ENCODE results near the gene HOXD12.

HOXD12 gene

DNA sequence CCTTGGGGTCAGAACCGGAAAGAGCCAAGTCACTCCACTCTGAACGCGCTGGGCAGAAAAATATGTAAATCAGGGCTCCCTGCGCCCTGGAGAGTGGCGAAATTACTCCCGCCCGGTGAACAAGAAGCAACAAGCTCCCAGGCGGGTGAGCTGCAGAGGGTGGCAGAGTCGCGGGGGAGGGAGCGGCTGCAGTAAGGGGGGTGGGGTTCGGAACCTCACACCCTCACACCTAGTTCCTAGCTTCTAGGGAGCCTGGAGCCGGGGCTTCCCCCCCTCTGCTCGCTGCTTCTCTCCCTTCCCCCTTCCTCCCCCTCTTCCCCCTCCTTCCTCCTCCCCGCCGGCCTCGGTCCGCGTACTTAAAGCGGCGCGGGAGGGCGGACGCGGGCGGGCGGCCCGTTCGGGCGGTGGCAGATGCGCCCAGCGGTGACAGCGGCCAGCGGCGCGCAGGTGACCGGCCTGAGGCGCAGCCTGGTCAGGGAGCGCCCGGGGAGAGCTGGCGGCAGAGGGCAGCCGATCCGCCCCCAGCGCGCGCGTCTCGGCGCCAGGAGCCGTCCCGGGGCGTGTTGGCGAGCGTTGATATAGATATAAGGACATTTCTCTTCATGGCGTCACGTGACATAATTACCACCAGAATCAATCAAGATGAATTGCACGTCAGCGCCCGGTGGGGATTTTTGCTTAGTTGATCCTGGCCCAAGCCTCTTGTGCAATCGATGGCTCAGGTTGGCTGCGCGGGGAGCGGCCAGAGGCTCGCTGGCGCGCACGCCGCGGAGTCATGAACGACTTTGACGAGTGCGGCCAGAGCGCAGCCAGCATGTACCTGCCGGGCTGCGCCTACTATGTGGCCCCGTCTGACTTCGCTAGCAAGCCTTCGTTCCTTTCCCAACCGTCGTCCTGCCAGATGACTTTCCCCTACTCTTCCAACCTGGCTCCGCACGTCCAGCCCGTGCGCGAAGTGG lies 7.3 kb downstream of the HOXD12 start, which contains the start of gene HOXD11:
Gene HOXD11, plus strand, starts transcription at position 700 of the 959 bp plus-strand sequence. Its CDS starts 76 bp downstream, at position 776.
- peak; percentile 46 to 51 (median 49) for DNase-seq

DNA sequence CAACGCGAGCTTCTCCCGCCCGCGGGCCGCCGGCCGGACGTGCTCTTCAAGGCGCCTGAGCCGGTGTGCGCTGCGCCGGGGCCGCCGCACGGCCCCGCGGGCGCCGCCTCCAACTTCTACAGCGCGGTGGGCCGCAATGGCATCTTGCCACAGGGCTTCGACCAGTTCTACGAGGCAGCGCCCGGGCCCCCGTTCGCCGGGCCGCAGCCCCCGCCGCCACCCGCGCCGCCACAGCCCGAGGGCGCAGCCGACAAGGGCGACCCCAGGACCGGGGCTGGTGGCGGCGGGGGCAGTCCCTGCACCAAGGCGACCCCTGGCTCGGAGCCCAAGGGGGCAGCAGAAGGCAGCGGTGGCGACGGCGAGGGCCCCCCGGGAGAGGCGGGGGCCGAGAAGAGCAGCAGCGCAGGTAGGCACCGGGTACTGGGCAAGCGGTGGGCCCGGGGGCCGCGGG lies 8.2 kb downstream of the HOXD12 start:
- DNase-seq, result peak in 1 of 3 donors; percentile 38

DNA sequence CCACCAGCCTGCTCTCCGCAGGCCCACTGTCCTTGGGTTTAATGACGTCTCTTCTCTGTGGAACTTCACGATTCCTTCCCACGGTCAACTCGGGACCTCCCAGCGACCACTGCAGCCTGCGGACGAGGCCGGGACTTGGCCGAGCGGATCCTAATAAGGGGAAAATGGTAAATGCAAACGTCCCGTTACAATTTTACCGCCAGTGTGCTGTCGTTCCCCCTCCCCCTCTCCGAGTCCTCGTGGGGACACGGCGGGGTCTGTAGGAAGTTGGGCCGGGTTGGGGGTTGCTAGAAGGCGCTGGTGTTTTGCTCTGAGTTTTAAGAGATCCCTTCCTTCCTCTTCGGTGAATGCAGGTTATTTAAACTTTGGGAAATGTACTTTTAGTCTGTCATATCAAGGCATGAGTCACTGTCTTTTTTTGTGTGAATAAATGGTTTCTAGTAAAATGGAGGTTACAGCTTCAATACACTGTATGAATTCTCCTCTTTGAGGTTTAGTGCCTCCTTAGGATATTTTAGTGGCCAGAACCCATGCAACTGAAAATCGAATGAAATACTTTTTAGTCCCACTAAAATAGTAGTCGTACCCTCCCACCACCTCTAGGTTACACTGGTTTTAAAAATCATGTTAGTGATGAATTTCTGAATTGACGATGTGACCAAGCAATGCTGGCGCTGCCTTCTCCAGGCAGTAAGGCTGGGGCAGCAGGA lies 9.8 kb downstream of the HOXD12 start:
- no peak for DNase-seq

DNA sequence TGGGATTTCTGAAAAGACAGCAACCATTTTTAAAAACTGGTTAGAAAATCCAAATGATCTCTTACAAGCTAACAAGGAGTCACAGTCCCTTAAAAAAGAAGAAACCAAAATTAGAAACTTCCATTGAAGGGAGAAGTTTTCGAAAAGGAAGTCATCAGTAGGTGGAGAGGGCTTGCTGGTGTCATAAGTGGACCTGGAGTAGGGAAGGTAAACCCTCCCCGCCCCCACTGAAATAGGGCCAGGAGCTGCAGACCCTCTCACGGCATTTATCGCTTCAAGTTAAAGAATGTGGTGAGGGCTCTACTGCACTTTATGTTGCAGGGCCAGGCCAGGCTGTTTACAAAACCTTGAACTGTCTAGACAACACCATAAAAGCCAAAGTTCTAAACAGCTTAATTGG lies 10.4 kb downstream of the HOXD12 start:
- DNase-seq, result no peak

DNA sequence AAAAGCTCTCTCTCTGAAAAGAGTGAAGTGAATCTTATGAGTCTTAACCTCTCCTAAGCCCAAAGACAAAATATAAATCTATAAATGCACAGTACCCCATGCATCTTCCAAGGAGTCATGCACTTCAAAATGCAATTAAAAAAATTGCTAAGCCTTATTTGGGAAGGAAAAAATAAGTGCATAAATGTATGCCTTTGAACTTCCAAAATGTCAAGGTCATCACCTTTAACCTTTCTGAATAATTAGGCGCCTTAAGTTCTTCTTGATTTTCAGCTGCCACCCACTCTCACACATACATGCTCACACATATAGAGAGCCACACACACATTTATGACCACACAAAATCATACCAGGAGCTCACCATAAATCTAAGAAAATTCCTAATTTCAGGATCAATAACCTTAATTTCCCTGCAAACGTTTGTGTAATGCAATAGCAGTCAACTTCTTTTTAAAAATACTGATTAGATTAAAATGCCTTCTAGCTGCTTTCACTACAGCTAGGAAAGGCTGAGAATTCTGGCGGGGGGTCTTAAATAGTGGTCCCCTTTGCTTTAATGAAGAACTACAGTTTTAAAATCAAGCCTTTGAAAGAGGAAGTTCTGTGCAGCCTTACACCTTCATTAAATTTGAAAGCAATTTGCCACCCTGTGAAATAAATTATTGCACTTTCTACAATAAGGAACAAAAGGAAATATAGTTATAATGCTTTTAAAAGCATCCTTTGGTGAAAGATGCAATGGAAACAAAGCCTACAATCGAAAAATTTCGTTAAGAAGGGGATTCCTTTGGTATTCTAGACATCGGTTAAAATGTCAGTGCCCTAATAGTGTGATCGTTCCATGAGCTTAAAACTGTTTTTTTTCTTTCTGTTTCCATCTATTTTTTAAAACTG lies 11.1 kb downstream of the HOXD12 start:
- no peak for DNase-seq

DNA sequence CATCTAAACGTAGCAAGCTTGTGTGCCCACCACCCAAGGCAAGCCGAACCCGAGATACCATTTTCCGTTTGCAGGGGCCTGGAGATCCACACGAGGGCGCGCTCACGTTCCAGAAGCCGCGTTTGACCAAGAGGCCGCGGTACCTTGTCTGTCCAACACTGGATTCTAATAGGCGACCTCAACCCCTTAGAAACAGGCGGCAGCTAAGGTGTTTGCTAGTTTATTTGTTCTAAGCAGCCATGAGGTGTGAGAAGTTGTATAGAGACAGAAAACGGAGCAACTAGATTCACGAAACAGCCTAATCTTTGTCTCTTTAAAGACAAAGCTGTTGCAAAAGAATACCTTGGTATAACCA lies 11.7 kb downstream of the HOXD12 start:
- peak in 2 of 3 donors; percentile 58 to 65 for DNase-seq

DNA sequence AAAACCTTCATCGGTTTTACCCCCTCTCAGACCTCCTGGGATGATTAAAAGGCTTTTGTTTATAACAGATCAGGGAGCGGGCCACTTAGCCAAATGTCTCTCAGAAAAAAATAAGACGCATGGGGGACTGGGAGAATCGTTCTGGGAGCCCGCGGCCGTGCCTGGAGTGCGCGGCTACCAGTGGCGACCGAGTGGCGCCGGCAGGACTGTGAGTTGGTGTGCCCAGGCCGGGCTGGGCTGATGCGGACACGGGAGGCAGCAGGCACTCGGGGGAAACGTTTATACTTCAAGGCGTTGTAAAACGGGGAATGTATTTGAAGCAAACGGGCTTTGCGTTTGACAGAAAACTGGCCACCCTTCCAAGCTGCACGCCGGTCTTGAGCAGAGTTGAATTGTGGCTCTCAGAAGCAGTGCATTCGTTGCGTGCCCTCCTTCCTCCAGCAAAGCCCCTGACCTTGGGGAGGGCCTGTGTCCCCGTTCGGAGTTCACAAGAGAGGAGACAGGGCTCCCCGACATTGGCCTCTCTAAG lies 12.3 kb downstream of the HOXD12 start:
- no peak for DNase-seq

- no peak for DNase-seq
Measured at GRCh38 chr2:176112375-176113302, 13.0 kb downstream of the HOXD12 start.

GRCh38 chr2:176114120-176114929 lies 14.7 kb downstream of the HOXD12 start:
- DNase-seq, result no peak

GRCh38 chr2:176114930-176115625 lies 15.5 kb downstream of the HOXD12 start:
- DNase-seq, result no peak

DNA sequence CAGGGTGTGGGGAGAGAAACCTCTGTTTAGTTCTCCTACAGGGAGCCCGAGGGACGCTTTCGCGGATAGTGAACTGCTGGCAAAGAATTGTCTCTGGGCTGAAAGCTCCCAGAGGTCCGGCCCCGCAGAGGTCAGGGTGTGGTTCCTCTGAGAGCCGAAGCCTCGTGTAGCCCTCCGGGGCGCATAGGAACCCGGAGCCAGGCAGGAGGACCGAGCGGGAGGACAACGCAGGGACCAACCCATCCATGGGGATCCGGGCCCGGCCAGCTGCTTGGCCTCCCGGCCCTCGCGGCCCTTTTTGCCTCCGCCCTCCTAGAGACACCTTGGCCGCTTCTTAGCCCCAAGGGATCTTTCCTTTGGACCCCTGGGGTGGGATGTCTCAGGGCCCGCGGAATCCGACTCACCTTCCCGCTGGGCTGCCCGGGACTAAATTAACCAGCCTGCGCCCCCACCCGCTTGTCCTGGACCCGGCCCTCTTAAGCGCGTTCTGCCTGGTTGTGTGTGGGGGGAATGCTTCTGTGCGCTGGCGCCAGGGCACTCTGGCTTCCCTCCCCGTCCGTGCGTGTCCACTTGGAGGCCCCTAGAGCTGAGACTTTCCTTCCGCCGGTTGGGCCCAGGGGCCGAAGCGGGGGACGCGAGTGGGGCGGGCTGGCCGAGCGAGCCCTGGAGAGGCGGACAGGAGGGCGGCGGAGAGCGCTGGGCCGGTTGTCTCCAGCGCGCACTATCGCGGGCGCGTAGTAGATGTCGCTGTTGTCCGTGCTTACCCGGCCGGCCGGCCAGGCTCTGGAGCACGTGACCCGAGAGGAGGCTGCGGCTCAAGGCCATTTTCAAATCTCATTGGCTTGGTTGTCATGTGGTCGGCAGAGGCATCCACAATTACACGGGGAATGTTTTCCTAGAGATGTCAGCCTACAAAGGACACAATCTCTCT lies 16.6 kb downstream of the HOXD12 start, which contains the start of gene HOXD10:
Gene HOXD10, plus strand, starts transcription at position 896 of the 931 bp plus-strand sequence. CDS start 56 bp downstream, outside the sequence.
- no peak for DNase-seq

GRCh38 chr2:176117162-176117822 lies 17.7 kb downstream of the HOXD12 start:
- no peak for DNase-seq

GRCh38 chr2:176117823-176118371 lies 18.3 kb downstream of the HOXD12 start:
- DNase-seq, result no peak

GRCh38 chr2:176118601-176119339 lies 19.2 kb downstream of the HOXD12 start:
- peak; percentile 45 to 74 (median 55) for DNase-seq

GRCh38 chr2:176120364-176121189 lies 21.0 kb downstream of the HOXD12 start:
- no peak for DNase-seq

Measured in suppressor macrophage treated with lipopolysaccharide for 1 hour (primary cell).